ENCODE results near the gene EZH1. TPM values are rescaled to one million over a fixed set of nuclear protein-coding genes. Genes with fewer than 3 reads are reported as not detected.
A peak's percentile ranks its signal among the peaks of the same experiment; 100 is the strongest.
"Not testable (repeated sequence)": the region's sequence is repeated elsewhere in the genome, so short reads cannot be mapped to it uniquely, and the experiment has no call there.

The EZH1 gene
- total and polyA plus RNA-seq, 2 donors, result 32.9 to 40.4 TPM

- DNase-seq (ENCODE audit: extremely low spot score), result no peak
- Histone ChIP-seq H3K4me3 (ENCODE audit: low read depth, low read length) (peak within 1 kb of the TSS; percentile 34), H3K27ac (ENCODE audit: low read depth) (no peak within 1 kb of the TSS), H3K36me3 (ENCODE audit: insufficient read depth) (no peaks in the 10 kb centered on the region), H3K4me1 (ENCODE audit: insufficient read depth) (peaks cover 2% of the 10 kb centered on the region)
- 4% methylated on average over 65 of the region's 65 CpGs for WGBS
Observed at GRCh38 chr17:42779936-42780850, 35.4 kb upstream of the EZH1 start, which contains the start of gene WNK4. TSS of gene WNK4 (plus strand) at chr17:42780610. CDS start at chr17:42780699, 89 bp downstream.

DNA sequence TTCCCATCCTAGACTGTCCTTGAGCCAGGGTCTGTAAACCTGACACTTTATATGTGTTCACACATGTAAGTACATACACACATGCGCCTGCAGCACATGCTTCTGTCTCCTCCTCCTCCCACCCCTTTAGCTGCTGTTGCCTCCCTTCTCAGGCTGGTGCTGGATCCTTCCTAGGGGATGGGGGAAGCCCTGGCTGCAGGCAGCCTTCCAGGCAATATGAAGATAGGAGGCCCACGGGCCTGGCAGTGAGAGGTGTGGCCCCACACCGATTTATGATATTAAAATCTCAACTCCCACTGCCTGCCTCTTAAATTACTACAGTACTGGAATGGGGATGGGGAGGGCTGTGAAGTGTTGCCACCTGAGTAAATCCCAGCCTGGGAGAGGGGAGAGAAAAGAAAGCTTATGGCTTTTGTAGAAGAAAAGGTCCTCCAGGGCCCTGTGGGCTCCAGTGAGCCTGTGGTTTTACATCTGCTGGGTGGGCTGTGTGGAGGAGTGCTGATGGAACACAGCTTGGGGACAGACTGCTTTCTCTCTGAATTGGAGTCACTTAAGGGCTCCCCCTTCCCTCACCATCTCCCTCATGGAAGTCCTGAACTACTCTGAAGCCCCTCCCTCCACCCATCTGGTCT, 34.6 kb upstream of the EZH1 start:
- H3K4me3 ChIP-seq (ENCODE audit: low read depth, low read length), result no peak overlapping the region
- 68% methylated on average over 3 of the region's 3 CpGs for WGBS
- H3K27ac ChIP-seq (ENCODE audit: low read depth), result no peak overlapping the region
- H3K4me1 ChIP-seq (ENCODE audit: insufficient read depth), result peaks cover 2% of the 10 kb centered on the region
- no peaks in the 10 kb centered on the region for H3K36me3 ChIP-seq (ENCODE audit: insufficient read depth)
- no peak for DNase-seq (ENCODE audit: extremely low spot score)

DNA sequence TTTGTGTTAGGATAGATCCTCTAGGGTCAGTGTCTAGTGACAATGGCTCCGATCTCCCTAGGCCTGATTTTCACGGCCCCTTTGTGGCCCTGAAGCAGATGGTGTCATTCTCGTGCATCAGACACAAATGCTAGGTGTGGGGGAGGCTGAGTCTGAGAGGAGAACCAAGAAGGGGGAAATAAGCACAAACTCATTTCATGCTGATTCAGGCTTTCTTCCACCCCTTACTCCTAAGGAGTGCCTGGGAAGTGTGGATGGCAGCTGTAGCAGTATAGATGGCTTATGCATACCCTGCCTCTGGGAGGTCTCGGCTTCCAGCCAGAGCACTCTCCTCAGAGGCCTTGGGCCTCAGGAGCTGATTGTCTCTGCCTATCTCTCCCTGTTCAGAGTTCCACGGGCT, 33.7 kb upstream of the EZH1 start:
- Histone ChIP-seq H3K36me3 (ENCODE audit: insufficient read depth) (no peaks in the 10 kb centered on the region), H3K4me1 (ENCODE audit: insufficient read depth) (peaks cover 2% of the 10 kb centered on the region), H3K4me3 (ENCODE audit: low read depth, low read length) (no peak overlapping the region), H3K27ac (ENCODE audit: low read depth) (no peak overlapping the region)
- DNase-seq (ENCODE audit: extremely low spot score), result no peak
- WGBS, result 93% methylated on average over 5 of the region's 5 CpGs

DNA sequence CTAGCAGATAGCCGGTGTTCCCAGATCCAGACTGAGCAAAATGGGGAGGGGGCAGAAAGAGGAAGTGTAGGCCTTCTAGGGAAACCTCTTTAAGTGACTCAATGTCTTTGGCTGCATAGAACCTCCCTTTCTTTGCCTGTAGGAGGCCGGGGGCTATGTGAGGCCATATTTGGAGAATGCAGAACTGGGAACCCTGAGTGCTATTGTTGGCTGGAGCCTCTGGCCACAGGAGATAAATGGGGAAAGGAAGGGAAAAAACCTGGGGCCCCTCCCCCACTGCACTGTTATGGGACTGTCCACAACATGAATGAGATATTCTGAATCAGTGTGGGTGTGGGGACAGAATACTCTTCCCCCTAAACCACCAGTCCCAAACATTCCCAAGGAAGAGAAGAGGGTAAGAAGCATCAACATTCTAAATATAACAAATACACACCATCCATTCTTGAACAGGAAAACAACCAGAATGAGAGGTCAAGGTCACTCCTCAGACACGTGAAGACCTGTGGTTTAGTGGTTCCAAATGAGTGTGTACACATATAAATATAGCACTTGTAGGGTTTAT, 30.8 kb upstream of the EZH1 start:
- H3K4me3 ChIP-seq (ENCODE audit: low read depth, low read length), result no peak overlapping the region
- H3K27ac ChIP-seq (ENCODE audit: low read depth), result no peak overlapping the region
- DNase-seq (ENCODE audit: extremely low spot score), result no peak
- H3K36me3 ChIP-seq (ENCODE audit: insufficient read depth), result no peaks in the 10 kb centered on the region
- WGBS, result 76% methylated on average over 3 of the region's 3 CpGs
- H3K4me1 ChIP-seq (ENCODE audit: insufficient read depth), result no peaks in the 10 kb centered on the region

GRCh38 chr17:42774066-42774745, 29.4 kb upstream of the EZH1 start:
- no peak for DNase-seq (ENCODE audit: extremely low spot score)
- WGBS, result 76% methylated on average over 3 of the region's 3 CpGs
- H3K4me3 ChIP-seq (ENCODE audit: low read depth, low read length), result peak overlapping the region; percentile 74
- H3K36me3 ChIP-seq (ENCODE audit: insufficient read depth), result no peaks in the 10 kb centered on the region
- H3K4me1 ChIP-seq (ENCODE audit: insufficient read depth), result no peaks in the 10 kb centered on the region
- H3K27ac ChIP-seq (ENCODE audit: low read depth), result no peak overlapping the region

GRCh38 chr17:42773290-42774035, 28.6 kb upstream of the EZH1 start, which contains the start of gene VPS25:
TSS of gene VPS25 (plus strand) at chr17:42773449. CDS start at chr17:42773476, 27 bp downstream.
- Histone ChIP-seq H3K4me1 (ENCODE audit: insufficient read depth) (no peaks in the 10 kb centered on the region), H3K4me3 (ENCODE audit: low read depth, low read length) (peak within 1 kb of the TSS; percentile 74), H3K36me3 (ENCODE audit: insufficient read depth) (no peaks in the 10 kb centered on the region), H3K27ac (ENCODE audit: low read depth) (peak within 1 kb of the TSS; percentile 79)
- WGBS, result under 1% methylated on average over 39 of the region's 39 CpGs
- no peak for DNase-seq (ENCODE audit: extremely low spot score)

- 4% methylated on average over 3 of the region's 3 CpGs for WGBS
- no peaks in the 10 kb centered on the region for H3K36me3 ChIP-seq (ENCODE audit: insufficient read depth)
- no peaks in the 10 kb centered on the region for H3K4me1 ChIP-seq (ENCODE audit: insufficient read depth)
- H3K27ac ChIP-seq (ENCODE audit: low read depth), result no peak overlapping the region
- no peak for DNase-seq (ENCODE audit: extremely low spot score)
- H3K4me3 ChIP-seq (ENCODE audit: low read depth, low read length), result peak overlapping the region; percentile 74
Observed at GRCh38 chr17:42772945-42773289, 28.1 kb upstream of the EZH1 start.

DNA sequence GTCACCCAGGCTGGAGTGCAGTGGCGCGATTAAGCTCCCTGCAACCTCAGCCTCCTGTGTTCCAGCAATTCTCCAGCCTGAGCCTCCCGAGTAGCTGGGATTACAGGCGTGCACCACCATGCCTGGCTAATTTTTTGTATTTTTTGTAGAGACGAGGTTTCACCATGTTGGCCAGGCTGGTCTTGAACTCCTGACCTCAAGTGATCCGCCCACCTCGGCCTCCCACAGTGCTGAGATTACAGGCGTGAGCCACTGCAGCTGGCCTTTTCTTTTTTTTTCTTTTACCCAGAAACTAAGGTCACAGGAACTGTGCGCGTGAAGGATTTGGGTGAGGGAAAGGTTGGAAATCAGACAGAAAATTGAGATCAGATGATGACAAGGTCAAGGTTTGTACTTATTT, 25.1 kb upstream of the EZH1 start:
- not testable (repeated sequence) for H3K36me3 ChIP-seq (ENCODE audit: insufficient read depth); DNase-seq (ENCODE audit: extremely low spot score); H3K4me3 ChIP-seq (ENCODE audit: low read depth, low read length); H3K4me1 ChIP-seq (ENCODE audit: insufficient read depth); H3K27ac ChIP-seq (ENCODE audit: low read depth)
- 74% methylated on average over 10 of the region's 10 CpGs for WGBS

- not testable (repeated sequence) for H3K36me3 ChIP-seq (ENCODE audit: insufficient read depth); DNase-seq (ENCODE audit: extremely low spot score); H3K27ac ChIP-seq (ENCODE audit: low read depth); H3K4me3 ChIP-seq (ENCODE audit: low read depth, low read length); H3K4me1 ChIP-seq (ENCODE audit: insufficient read depth)
- 77% methylated on average over 9 of the region's 9 CpGs for WGBS
Observed at GRCh38 chr17:42768006-42768405, 23.2 kb upstream of the EZH1 start.

DNA sequence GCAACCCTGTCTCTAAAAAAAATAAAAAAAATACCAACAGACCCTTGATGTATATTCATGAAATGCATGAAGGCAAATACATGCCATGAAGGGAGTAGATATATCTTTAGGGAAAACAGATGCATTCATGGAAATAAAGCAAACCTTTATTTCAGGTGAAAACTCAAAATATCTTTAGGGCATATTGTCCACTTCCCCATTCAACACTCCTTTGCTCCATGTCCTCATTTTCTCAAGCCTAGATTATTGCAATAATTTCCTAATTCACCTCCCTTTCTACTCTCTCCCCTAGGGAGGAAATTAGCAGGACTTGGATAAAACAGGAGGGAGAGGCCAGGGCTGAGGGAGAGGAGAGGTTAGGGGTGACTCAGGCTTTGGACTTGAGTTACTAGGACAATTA, 22.7 kb upstream of the EZH1 start:
- no peak overlapping the region for H3K4me3 ChIP-seq (ENCODE audit: low read depth, low read length)
- no peaks in the 10 kb centered on the region for H3K4me1 ChIP-seq (ENCODE audit: insufficient read depth)
- no peak overlapping the region for H3K27ac ChIP-seq (ENCODE audit: low read depth)
- no peaks in the 10 kb centered on the region for H3K36me3 ChIP-seq (ENCODE audit: insufficient read depth)
- DNase-seq (ENCODE audit: extremely low spot score), result no peak

- WGBS, result 82% methylated on average over 6 of the region's 6 CpGs
- no peaks in the 10 kb centered on the region for H3K4me1 ChIP-seq (ENCODE audit: insufficient read depth)
- H3K27ac ChIP-seq (ENCODE audit: low read depth), result no peak overlapping the region
- H3K4me3 ChIP-seq (ENCODE audit: low read depth, low read length), result no peak overlapping the region
- H3K36me3 ChIP-seq (ENCODE audit: insufficient read depth), result no peaks in the 10 kb centered on the region
- DNase-seq (ENCODE audit: extremely low spot score), result no peak
Observed at GRCh38 chr17:42766124-42766523, 21.3 kb upstream of the EZH1 start.

GRCh38 chr17:42761638-42762037, 16.8 kb upstream of the EZH1 start:
- WGBS, result 42% methylated on average over 12 of the region's 12 CpGs
- no peak for DNase-seq (ENCODE audit: extremely low spot score)
- Histone ChIP-seq H3K4me3 (ENCODE audit: low read depth, low read length) (peak overlapping the region; percentile 62), H3K4me1 (ENCODE audit: insufficient read depth) (no peaks in the 10 kb centered on the region), H3K36me3 (ENCODE audit: insufficient read depth) (no peaks in the 10 kb centered on the region), H3K27ac (ENCODE audit: low read depth) (no peak overlapping the region)

Measured in urinary bladder (tissue), 4 donors.